NCI-H345 treated with DMSO at 0.1 percent for 48 hours (cell line): ENCODE data around the gene SLC35B2.
A peak's percentile ranks its signal among the peaks of the same experiment; 100 is the strongest.
"Not testable (repeated sequence)": the region's sequence is repeated elsewhere in the genome, so short reads cannot be mapped to it uniquely, and the experiment has no call there.

ENCODE experiments used
- DNase-seq: peaks from one replicate; lab custom pipeline; 2025; ENCODE audit not compliant: unreplicated experiment; lab: John Stamatoyannopoulos, UW

The SLC35B2 gene

DNA sequence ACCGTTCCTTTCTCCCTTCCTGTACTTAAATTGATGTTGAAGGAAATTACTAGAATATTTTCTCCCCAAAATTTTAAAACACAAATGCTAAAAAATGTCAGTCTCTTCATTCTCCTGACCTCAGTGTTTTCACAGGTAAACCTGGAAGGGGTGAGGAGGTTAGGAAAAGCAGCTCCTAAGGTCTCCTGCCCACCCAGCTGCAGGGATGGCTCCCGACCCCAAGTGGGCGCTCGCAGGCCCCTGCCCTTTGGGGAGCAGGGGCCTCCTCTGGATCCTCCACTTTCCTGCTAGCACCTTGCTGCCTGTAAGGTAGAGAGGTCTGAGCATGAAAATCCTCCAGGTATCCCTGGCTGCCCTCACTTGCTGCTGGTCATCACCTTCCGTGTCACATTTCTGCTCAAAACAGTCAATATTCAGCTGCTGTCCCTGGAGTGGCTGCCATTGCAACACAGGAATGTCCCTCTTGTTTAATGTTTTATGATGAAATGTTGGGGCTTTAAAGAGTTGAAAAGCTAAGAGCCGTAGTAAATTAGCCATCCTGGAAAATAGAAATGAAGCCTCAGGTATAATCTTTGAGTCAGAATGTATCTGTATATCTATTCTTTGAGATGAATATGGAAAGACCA lies 21.3 kb downstream of the SLC35B2 start:
- DNase-seq, result no peak

DNA sequence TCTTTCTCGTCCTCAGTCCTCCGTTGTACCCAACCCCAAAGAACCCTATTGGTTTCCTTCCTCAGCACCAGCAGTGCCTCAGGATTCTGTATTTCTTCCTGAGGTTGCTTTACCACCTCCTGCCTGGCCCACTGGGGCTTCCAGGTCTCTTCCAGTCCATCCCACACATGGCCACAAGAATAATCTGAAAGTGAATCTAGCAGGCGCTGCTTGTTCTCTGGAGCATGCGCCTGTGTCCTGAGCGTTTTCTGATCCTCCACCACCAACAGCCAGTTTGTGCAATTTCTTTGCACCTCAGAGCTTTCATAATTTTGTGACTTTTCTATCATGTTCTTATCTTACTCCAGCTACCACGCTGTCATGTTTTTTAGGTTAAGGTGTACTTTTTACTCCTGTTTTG lies 22.1 kb downstream of the SLC35B2 start:
- no peak for DNase-seq

- DNase-seq, result no peak
Measured at GRCh38 chr6:44234101-44235025, 23.0 kb downstream of the SLC35B2 start.

DNA sequence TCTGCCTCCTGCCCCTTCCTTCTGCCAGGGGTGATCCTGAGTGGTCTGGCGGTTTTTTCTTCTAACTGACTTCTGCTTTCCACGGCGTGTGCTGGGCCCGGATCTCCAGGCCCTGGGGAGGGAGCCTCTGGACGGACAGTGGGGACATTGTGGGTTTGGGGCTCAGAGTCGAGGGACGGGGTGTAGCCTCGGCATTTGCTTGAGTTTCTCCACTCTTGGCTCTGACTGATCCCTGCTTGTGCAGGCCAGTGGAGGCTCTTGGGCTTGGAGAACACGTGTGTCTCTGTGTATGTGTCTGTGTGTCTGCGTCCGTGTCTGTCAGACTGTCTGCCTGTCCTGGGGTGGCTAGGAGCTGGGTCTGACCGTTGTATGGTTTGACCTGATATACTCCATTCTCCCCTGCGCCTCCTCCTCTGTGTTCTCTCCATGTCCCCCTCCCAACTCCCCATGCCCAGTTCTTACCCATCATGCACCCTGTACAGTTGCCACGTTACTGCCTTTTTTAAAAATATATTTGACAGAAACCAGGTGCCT lies 23.7 kb downstream of the SLC35B2 start:
- DNase-seq, result no peak

DNA sequence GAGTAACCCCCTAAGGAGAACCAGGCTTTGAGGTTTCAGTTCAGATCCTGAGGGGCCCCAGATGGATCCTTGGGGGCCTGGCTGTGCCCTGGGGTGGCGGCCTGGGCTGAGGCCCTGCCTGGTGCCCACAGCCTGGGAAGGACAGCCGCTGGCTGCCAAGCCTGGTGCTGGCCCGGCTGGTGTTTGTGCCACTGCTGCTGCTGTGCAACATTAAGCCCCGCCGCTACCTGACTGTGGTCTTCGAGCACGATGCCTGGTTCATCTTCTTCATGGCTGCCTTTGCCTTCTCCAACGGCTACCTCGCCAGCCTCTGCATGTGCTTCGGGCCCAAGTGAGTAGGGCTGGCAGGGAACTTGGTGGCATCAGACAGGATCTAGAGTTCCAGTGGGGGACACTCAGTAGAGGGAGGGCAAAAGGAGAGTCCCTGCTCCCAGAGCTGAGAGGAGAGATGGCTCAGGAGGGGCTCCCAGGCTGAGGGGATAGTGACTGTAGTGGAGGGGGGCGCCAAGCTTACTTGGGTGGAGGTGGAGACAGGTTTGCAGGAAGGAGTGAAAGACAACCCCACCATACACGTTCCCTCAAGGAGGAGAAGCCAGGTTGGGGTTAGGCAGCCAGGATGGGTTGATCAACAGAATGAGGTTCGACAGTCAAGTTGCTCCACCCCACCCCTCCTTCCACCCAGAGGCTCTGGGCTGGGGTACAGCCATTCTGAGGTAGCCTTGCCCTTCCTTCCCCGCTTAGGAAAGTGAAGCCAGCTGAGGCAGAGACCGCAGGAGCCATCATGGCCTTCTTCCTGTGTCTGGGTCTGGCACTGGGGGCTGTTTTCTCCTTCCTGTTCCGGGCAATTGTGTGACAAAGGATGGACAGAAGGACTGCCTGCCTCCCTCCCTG lies 24.4 kb downstream of the SLC35B2 start:
- no peak for DNase-seq

- not testable (repeated sequence) for DNase-seq
Measured at GRCh38 chr6:44231426-44231825, 25.9 kb downstream of the SLC35B2 start.

DNA sequence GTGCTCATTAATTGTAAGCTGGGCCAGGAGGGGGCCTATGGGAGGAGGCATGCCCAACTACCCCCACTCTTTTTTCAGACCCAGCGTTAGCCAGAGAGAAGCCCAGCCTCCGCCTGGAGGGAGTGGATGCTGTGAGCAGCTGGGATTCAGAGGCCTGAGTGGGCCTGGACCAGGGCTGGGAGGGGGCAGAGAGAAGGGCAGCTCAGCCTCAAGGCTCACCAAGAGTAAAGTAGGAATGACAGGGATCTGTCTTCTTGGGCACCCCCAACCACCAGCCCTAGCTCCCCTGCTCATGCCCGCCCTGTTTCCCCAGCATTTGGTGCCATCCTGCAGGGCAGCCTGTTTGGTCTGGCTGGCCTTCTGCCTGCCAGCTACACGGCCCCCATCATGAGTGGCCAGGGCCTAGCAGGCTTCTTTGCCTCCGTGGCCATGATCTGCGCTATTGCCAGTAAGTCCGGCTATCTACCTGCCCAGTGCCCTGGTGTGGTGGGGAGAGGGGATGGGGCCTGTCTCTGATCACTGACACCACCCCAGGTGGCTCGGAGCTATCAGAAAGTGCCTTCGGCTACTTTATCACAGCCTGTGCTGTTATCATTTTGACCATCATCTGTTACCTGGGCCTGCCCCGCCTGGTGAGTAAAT lies 27.2 kb downstream of the SLC35B2 start:
- no peak for DNase-seq

DNA sequence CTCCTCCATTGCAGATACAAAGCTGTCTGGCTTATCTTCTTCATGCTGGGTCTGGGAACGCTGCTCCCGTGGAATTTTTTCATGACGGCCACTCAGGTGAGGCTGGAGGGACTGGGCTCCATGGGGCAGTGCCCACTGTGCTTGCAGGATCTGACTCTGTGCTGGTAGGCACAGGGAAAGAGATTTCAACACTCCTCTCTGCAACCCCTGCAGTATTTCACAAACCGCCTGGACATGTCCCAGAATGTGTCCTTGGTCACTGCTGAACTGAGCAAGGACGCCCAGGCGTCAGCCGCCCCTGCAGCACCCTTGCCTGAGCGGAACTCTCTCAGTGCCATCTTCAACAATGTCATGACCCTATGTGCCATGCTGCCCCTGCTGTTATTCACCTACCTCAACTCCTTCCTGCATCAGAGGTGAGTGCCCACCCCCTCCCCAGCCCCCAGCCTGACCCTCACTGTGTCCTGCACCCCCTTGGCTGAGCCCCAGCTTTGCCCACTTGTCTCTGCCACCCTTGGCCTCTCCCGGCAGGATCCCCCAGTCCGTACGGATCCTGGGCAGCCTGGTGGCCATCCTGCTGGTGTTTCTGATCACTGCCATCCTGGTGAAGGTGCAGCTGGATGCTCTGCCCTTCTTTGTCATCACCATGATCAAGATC lies 27.8 kb downstream of the SLC35B2 start:
- no peak for DNase-seq

DNA sequence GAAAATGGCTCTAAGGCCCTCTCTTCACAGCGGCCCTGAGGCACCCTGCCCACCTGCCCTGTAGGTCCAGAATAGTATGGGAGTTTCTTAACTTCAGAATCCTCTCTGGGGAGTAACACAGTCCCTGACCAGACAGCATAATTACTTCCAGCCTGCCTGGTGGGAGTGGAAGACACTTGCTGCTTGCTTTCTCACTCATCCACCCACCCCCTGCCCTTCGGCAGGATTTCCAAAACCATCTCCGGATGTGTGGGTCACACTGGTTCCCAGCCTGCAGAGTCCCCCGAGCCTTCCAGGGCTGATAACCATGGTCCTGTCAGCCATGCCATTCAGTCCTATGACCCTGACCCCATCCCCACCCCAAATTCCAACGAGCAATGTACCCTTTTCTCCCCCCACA lies 28.5 kb downstream of the SLC35B2 start:
- DNase-seq, result no peak

GRCh38 chr6:44228433-44228832 lies 28.9 kb downstream of the SLC35B2 start:
- no peak for DNase-seq

- DNase-seq, result no peak
Measured at GRCh38 chr6:44228031-44228430, 29.3 kb downstream of the SLC35B2 start.

DNA sequence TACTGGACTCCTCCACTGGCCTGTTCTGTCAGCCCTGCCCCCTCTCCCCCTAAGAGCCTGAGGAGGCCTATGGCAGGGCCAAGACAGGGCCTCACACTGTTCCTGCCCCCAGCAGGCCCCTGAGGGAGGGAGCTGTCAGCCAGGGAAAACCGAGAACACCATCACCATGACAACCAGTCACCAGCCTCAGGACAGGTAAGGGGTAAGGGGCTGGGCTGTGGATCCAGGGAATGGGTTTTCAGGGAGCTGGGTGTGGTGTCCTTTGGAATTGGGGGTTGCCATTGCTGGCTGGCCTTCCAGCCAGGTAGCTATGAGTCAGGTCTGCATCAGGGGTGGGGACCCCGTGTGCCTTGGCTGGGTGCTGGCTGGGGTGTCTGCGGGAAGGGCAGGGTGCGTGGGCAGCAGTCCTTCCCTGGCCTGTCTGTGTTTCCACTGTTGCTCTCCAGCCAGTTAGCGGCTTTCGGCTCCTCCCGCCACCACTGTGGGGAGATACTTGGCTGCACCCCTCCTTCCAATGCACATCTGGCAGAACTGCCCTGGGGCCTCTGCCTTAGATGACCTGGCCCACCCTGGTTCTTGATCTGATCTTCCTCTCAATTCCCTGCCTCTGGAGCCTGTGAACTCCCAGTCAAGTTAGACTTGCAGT lies 30.1 kb downstream of the SLC35B2 start:
- DNase-seq, result no peak

DNA sequence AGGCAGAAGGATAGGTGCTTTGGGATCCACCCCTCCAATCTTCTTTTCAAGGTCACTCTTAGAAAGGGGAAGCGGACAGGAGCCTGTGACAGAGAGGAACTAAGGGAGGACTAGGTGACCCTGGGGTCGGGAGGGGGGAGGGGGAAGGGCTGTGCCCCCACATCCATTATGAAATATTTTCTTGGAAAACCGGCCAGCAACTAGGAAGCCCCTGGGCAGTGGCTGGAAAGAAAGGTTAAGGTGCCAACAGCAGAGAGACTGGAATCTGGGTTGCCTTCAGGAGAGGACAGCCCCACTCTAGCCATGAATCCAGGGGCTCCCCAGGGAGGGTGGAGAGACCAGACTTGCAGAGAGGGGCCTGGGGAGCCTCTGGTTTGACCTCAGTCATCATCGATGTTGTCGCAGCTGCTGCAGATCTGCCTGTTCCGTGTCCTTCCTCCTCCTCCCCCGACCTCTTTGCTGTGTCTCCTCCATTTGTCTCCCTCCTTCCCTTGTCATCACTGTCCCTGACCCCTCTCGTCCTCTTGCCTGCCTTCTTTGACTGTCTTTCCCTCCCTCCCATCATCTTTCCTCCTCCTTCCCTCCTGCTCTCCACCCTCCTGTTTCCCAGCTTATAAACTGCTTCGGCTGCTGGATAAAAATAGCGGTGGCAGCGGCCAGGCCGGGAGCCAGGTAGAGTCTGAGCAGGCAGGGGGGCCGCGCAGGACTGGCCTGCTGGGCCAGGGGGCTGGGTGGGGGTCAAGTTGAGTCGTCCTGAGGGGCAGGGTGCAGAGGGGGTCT lies 30.8 kb downstream of the SLC35B2 start:
- no peak for DNase-seq

GRCh38 chr6:44225579-44226325 lies 31.6 kb downstream of the SLC35B2 start:
- DNase-seq, result peak; percentile 16

DNA sequence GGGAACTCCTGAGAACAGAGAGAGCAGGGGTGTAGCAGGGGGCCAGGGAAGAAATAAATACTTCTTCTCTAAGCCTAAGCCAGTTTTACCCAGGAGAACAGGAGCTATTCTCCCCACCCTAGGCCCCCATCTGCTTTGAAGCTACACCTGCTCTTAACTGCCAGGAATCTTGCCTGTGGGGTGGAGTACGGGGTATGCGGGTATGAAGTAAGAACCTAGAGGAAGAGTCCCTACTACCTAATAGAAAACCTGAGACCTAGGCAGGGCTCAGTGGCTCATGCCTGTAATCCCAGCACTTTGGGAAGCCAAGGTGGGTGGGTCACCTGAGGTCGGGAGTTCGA lies 32.4 kb downstream of the SLC35B2 start:
- no peak for DNase-seq

DNA sequence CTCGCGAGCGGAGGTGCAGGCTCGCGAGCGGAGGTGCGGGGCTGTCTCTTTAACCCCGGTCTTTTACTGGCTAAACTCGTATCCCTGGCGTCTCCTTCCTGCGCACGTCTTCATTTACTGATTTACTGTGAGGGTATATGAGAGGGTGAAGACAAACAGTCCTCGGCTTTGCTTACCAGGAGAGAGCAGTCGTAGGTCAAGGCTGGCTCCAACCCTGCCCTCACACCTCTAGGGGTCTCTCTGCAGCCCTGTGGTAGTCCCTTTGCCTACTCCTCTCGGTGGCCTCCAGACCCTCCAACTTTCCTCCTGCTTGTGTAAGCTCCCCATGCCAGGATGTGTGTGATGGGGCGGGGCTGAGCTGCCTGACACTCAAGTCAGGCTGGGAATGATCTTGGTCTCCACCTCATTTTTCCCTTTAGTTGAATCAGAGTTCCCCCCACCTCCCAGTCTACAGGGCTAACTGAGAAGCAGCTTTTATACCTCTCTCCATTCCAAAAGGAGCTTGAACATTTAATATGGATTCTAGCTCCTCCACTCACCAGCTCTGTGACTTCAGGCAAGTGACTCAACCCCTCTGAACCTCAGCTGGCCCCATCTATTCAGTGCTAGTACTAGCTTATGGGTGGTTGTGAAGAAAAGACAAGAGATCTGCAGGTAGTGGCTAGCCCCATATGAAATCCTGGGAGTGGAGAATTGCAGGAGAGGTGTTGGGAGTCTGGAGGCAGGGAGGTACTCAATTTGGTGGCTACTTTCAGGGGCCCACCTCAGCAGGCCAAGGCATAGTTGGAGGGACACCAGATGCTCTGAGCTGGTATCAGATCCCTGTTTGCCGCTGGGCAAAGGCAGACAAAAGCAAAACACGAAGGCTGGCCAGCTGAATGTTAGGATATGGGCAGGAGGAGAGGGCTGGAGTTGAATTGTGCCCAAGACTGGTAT lies 33.0 kb downstream of the SLC35B2 start:
- no peak for DNase-seq

GRCh38 chr6:44223319-44224028 lies 33.9 kb downstream of the SLC35B2 start, which contains the start of gene SLC29A1:
Gene SLC29A1, plus strand, starts transcription at chr6:44223595. Its CDS starts 3,719 bp downstream, at chr6:44227314.
- DNase-seq, result peak; percentile 33
